UCSD-AML1 (cell line): ENCODE data around the gene SLC26A4.

Experiments used
- DNase-seq: peaks from one replicate; lab custom pipeline; 2025; ENCODE audit not compliant: unreplicated experiment; lab: John Stamatoyannopoulos, UW

The SLC26A4 gene

DNA sequence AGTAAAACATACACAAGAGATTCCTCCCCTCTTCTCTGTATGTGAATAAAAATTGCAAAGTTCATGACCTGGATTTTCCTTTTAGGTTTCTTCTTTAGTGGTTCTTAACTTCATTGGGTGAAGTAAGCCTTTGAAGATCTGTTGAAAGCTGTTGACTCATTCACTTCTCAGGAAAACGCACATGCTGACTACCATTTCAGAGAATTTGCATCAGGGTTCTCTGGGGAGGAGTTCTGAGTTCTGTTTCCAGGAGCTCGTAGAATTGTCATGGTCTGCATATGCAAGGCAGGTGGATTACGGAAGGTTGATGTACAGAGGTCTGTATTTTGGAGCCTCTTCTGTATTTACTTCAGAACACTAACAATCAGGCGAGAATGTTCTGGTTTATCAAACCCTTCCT, 962 bp upstream of the SLC26A4 start:
- DNase-seq = no peak

DNA sequence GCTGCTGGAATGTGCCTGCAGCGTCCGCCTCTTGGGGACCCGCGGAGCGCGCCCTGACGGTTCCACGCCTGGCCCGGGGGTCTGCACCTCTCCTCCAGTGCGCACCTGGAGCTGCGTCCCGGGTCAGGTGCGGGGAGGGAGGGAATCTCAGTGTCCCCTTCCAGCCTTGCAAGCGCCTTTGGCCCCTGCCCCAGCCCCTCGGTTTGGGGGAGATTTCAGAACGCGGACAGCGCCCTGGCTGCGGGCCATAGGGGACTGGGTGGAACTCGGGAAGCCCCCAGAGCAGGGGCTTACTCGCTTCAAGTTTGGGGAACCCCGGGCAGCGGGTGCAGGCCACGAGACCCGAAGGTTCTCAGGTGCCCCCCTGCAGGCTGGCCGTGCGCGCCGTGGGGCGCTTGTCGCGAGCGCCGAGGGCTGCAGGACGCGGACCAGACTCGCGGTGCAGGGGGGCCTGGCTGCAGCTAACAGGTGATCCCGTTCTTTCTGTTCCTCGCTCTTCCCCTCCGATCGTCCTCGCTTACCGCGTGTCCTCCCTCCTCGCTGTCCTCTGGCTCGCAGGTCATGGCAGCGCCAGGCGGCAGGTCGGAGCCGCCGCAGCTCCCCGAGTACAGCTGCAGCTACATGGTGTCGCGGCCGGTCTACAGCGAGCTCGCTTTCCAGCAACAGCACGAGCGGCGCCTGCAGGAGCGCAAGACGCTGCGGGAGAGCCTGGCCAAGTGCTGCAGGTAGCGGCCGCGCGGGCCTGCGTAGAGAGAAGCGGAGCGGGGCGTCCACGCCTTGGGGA, 645 bp downstream of the SLC26A4 start:
- DNase-seq = peak; percentile 7

DNA sequence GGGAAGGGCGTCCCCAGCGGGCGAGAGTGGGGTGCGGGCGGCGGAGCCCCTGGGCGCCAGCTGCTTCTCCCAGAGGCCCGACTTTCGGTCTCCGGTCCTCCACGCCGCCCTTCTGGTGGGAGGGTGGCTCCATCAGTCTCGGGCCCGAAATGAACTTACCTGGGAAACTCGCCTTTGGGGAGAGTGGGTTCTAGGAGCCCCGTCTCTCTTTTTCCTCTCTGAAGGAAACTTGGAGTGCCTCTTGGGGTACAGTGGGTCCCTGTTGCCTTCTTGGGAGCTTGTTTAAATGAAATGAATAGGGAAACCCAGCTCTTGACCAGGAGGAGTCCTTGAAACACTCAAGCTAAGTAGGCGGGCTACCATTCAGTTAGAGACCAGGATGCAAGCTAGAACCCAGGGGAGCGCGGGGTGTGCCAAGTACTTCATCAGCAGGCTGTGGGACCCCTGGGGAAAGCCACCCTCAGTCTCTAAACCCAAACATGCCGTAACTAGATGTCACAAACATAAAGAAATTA, 1.3 kb downstream of the SLC26A4 start:
- DNase-seq = no peak

DNA sequence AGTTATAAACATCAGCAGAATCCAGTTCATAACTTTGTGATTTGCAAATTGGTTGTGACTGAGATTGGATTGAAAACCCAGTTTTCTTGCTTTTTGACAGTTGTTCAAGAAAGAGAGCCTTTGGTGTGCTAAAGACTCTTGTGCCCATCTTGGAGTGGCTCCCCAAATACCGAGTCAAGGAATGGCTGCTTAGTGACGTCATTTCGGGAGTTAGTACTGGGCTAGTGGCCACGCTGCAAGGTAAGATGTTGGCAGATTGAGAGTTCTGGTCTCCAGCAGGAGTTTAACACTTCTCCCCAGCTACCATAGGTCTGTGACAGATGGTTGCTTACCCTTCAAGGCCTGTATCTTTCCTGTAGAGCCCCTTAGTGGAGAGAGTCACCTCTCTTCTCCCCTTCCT, 2.6 kb downstream of the SLC26A4 start:
- no peak for DNase-seq

DNA sequence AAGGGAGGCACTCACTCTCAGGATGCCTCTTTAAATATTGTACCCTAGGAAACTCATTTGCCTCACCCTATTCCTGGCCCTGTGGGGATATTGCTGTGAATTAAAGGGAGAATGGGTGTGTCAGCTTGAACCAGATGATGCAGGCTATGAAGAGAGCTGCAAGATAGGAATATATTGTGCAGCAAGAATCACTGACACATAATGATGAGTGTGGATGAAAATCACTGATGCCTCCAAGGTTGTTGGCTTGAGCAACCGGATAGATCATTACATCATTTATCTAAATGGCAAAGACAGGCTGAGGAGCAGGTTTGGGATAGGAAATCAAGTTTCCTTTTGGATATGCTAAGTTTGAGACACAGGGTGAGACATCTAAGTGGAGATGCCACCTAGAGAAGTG, 6.2 kb downstream of the SLC26A4 start:
- DNase-seq = no peak

DNA sequence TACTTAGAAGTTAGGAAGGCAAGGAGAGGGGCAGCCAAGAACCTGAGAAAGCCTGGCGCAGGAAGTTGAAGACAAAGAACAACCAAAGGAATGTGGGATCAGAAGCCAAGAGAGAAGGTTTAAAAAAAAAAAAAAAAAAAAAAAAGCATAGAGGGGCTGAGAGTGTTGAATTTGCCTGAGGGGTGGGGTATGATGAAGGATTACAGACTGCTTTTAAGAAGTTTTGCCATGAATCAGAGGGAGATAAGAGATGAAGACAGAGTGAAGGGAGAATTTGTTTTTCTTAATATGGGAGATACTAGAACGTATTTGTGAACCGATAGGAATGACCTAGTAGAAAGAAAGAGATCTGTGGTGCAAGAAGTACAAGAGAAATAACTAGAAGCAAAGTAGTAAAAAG, 6.7 kb downstream of the SLC26A4 start:
- no peak for DNase-seq

DNA sequence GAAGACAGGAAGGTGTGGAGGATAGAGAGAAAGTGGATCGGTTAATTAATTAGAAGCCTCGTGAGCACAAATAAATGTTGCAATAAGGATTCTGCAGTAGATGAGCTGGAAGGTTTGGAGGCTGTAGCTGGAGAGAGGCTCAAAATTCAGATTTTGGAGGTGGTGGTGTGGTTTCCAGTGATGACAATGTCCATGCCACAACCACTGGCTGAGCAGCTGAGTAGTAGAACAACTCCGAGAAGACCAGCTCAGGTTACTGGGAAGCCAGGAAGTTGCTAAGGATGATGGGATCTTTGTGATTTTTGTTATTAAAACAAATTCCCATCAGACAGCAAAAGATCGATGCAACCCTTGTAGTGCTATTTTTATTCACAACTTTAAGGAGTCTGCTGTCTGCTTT, 7.7 kb downstream of the SLC26A4 start:
- no peak for DNase-seq

DNA sequence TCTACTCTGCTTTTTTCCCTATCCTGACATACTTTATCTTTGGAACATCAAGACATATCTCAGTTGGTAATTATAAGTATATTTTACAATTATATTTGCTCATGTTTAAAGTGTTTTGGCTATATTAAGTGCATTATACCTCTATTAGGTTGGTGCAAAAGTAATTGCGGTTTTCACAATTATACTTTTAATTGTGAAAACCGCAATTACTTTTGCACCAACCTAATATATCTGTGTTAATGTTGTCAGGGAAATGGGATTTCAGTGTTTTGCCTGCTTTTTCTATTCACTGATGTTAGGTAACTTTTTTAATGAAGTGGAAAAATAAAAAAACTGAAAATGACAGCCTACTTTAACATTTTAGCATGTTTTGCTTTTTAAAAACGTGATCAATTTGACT, 11.6 kb downstream of the SLC26A4 start:
- no peak for DNase-seq

DNA sequence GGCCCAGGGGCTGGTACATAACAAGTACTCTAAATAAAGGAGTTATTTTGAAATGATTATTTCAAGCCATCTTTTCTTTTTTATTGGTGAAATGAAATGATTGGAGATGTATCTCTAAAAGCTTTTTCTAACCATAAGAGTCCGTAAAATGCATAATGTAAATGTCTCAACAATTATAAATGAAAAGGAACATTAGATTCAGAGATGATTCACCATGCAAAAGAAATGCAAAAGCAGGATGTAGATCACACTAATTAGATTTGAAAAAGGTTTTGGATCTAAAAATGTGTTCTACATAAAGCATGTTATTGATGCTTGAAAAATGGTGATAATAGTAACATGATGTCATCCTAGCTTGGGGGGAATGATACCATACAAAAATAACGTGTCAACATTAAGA, 15.6 kb downstream of the SLC26A4 start:
- DNase-seq = no peak

DNA sequence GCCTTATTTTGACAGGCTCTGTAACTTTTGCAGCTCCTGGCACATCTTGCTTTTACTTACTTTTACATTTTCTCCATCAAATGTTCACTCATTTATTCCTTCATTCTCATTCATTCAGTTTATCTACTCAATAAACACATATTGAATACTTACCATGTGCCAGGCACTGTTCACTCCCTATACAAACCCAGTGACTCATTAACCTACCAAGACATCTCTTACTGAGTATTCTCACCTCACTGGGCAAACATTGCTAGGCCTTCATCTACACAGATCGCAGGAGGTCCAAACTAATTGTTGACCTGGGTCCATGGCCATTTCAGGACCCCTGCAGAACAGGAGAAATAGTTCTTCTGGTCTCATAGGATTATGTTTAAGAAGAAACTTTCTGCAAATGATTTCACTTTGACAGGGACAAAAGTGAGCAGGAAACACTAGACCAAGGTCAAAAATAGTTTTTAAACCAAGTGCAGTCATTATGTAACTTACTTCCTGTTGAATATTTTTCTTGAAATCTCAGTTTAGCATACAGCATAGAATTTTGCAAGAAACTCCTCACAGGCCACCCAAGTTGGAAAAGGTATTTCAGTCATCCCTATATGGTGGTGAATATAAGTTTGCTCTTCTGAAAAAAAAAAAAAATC, 17.6 kb downstream of the SLC26A4 start:
- DNase-seq = no peak

DNA sequence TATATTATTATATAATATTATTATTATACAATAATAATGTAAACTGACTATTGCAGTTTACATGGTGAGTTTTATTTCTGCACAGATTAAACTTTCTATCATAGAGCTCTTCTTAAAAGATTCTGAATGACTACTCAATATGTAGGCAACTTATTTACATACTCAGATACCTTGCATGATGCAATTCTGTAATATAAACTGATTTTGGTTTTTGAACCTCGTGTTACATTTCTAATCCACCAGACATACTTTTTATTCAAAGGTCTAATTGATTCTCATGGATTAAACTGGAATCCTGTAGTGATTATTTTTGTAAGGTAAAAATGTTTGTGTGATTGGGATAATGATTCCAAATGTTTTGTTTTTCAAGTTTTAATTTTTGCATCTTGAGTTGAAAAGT, 19.9 kb downstream of the SLC26A4 start:
- no peak for DNase-seq

DNA sequence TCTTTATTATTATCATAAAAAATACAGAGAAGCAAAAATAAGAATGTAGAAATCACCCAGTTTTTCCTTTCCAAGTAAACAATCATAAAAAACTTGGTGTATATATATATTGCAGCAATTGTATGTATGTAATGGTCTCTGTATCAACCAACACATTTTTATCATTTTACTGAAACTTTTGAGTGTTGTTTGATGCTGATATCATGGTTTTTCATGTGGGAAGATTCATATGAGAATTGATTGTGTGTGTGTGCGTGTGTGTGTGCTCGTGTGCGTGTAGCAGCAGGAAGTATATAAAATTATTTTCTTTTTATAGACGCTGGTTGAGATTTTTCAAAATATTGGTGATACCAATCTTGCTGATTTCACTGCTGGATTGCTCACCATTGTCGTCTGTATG, 22.3 kb downstream of the SLC26A4 start:
- DNase-seq = no peak

DNA sequence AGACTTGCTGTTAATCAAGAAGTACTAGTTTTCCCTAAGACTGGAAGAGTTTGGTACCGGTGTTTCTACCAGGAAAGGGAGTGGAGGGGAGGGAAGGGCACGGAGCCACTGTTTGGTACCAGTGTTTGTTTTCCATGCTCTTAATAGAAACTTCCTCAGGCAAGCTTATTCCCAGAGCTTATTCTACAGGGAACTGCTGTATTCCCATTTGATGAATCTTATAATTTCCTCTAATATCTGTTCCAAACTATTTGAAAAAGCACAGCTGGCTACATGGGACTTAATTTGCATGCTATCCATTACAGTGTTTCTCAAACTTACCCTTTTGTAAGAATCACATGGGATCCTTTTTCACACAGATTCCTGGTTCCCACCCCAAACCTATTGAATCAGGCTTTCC, 23.7 kb downstream of the SLC26A4 start:
- no peak for DNase-seq

DNA sequence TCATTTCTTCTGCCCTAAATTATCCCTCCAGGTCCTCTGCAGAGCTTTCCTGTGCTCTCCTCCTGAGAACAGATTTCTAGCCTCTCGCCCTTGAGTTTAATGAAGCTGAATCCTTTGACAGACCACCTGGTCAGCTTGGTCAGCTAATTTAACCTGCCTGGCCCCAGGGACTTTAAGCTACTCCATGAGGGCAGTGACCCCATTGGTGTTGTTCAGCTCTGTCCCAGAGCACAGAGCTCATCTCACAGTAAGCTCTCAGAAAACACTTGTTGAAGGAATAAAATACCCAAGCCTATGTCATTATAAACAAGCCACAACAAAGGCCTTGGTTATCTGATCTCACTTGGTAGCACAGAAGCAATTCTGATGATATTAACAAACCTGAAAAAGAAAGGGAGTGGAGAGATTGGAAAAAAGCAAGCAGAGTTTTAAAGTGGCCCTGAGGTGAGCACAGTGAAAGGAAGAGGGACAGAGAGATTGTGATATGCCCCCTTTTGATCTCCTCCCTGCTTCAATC, 24.4 kb downstream of the SLC26A4 start:
- no peak for DNase-seq

DNA sequence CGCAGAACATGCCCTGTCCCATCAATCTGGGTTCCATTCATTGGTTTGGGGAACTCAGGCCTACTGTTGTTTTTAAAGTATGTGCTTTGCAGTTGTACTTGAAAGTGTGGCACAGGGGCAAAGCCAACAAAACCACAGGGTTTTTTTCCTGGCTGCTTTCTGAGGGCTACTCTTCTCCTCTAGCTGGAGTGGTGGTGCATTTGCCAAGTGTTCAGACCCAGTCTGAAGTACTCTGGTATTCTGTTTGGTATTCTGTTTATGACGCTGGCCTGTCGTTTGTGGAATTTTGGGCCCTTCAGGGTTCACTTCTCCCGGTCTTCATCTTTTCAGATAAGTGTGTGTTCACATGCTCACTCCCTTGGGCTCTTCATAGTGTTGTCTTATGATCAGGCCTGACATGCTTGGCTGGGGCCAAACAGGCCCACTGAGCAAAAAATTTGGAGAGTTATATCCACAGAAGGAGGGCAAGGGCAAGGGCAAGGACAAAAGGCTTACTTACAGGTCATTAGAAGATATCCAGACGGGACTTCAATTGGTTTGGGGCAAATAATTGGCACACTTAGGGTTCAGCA, 26.3 kb downstream of the SLC26A4 start:
- no peak for DNase-seq

DNA sequence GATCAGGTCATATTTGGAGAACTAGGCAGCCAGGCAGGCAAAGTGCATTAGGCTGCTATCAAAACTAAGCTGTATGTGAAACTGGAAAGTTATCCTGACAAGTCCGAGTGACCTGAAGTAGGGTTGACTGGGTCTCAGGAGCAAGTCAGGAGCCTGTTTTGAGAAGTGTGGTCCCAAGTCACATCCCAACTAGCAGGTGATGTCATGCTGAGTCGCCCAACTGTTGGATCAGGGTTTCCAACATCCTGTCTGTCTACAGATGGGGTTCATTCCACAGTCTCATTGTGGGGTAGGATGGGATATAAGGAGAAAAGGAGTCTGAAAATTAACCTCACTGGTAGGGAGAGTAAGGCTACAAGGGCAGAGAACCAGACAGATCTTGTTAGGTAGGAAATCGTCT, 27.0 kb downstream of the SLC26A4 start:
- no peak for DNase-seq

DNA sequence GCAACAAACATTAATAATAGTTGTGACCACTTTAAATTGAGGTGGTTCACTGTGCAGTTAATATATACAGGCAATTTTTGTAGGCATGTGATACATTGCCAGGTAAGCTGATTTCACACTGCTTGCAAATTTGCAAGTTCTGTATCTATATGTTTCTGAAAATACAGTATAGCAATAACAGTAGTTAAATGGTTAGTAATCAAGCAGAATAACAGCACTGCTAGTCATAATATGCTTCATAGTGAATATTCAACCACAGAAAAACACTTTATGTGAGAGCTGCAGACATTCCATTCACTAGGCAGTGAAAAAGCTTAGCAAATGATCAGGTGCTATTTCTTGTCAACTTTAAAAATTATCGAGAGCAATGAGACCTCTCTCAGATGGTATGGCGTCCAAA, 28.9 kb downstream of the SLC26A4 start:
- no peak for DNase-seq

DNA sequence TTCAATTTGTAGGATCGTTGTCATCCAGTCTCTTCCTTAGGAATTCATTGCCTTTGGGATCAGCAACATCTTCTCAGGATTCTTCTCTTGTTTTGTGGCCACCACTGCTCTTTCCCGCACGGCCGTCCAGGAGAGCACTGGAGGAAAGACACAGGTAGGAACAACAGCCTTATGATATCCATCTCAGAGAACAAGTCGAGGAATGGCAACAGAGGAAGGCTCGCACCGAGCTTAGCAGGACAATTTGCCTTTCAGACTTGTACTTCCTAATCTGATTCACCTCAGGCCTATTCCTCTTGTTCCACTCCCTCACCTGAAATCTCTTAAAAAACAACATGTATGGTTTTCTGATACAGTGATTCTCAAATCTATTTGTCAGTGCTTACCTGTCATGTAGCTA, 29.5 kb downstream of the SLC26A4 start:
- no peak for DNase-seq

DNA sequence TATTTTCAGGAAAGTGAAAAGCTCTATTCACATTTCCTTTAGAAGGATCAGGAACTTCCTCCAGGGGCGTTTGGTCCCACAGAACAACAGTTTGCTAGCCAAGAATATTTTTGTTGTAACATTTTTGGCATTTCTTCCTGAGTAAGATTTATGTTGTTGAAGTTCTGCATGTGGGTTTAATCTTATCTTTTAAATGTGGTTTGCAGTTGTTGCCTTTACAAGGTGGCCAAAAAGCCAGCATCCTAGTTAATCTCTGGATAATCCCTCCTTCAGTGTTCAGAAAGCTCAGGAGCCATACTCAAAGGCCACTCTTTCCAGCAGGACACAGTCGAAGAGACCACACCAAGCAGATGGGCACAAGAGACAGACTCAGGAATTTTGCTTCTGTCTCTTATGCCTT, 30.0 kb downstream of the SLC26A4 start:
- DNase-seq = no peak

DNA sequence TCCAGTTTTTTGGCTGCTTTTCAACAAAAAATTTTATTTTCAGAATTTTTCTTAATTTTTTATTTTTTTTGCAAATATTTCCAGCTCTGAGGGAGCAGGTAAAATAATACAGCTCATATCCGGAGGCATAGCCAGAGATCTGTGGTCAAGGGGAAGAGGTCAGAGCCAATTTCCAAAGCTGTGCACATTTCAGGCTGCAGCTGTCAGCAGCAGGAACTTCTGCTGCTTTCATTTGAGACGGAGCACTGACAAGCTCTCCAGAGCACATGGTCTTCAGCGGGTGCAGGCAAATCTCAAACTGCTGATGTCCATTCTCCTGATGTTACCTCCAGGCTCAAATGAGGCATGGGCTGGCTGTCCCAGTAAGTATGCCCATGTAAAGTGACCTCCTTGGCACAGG, 31.1 kb downstream of the SLC26A4 start:
- DNase-seq = peak; percentile 6

DNA sequence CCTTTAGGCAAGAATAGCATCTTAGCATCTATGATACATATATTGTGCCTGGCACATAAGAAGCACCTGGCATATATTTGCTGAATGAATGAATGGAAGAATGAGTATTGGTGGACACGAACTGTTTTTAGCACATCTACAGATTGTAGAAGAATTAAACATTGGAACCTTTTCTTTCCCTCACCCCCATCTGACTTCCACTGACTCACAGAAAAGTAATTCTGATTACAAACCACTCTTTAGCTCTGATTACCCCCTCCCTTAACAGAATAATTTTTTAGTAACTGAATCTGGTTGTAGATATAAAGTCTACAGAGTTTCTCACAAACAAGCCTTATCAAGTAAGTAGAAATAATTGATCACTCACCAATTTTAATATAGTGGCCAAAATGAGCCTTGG, 31.9 kb downstream of the SLC26A4 start:
- DNase-seq = no peak

DNA sequence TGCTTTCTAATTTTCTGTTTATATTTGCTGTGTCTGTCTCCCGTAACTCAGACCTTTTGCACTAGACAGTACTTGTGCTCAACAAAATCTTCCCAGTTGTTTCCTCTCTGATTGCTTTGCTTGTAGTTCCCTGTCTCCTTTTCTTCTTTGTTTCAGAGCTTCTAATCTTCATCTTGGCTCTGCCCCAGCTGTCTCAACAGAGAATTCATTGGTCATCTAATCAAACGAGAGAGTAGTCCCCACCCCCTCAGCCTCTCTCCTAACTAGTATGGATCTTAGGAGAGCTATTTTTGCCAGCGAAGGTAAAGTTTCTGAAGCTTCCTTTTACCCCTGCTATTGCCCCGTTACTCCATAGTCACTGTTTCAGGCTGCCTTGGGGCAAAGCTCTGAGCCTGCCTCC, 32.8 kb downstream of the SLC26A4 start:
- DNase-seq = no peak
